ENCODE results near the gene ICA1.
"Not testable (repeated sequence)": the region's sequence is repeated elsewhere in the genome, so short reads cannot be mapped to it uniquely, and the experiment has no call there.

The ICA1 gene

DNA sequence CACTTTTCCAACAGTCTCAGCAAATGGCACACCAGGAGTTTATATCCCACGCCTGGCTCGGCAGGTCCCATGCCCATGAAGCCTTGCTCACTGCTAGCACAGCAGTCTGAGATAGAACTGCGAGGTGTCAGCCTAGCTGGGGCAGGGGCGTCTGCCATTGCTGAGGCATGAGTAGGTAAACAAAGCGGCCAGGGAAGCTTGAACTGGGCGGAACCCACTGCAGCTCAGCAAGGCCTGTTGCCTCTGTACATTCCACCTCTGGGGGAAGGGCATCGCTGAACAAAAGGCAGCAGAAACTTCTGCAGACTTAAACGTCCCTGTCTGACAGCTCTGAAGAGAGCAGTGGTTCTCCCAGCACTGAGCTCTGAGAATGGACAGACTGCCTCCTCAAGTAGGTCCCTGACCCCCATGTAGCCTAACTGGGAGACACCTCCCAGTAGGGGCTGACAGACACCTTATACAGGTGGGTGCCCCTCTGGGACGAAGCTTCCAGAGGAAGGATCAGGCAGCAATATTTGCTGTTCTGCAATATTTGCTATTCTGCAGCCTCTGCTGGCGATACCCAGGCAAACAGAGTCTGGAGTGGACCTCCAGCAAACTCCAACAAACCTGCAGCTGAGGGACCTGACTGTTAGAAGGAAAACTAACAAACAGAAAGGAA lies 22.1 kb downstream of the ICA1 start:
- H3K4me3 ChIP-seq (ENCODE audit: low read length); H3K36me3 ChIP-seq (ENCODE audit: insufficient read depth, low read depth, low read length); H3K4me1 ChIP-seq (ENCODE audit: insufficient read depth, low read length); H3K9me3 ChIP-seq (ENCODE audit: insufficient read depth, low read depth, low read length); H3K9ac ChIP-seq (ENCODE audit: low read depth, low read length); H3K27ac ChIP-seq (ENCODE audit: low read length); H3K27me3 ChIP-seq (ENCODE audit: insufficient read depth, low read length): not testable (repeated sequence)

DNA sequence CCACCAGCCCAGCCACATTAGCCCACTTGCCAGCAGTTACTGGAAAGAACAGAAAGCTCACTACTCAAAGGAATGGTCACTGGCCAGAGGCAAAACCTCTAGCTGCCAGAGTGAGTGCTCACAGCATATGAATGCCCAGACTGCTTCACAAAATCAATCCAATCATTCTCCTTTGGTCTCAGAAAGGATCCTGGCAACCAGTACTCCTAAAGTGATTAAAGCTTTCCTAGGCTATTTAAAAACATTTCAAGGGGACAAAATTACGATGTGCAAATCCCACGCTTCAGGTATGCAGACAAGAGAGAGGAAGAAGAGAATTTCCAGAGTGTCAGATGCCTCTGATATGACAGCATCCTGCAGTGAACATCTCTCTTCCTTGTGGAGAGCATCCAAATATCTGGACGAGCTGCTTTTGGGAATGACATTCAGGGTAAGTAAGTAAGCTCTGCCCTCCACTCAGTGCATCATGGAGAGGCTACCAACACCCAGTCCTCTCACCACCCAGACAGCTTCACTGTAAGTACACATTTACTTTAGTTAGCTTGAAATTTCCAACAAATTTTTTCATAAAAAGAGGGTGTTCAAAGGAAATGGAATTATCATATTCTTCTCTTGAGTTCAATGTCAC lies 25.1 kb downstream of the ICA1 start:
- no peaks in the 10 kb centered on the region for H3K9me3 ChIP-seq (ENCODE audit: insufficient read depth, low read depth, low read length)

DNA sequence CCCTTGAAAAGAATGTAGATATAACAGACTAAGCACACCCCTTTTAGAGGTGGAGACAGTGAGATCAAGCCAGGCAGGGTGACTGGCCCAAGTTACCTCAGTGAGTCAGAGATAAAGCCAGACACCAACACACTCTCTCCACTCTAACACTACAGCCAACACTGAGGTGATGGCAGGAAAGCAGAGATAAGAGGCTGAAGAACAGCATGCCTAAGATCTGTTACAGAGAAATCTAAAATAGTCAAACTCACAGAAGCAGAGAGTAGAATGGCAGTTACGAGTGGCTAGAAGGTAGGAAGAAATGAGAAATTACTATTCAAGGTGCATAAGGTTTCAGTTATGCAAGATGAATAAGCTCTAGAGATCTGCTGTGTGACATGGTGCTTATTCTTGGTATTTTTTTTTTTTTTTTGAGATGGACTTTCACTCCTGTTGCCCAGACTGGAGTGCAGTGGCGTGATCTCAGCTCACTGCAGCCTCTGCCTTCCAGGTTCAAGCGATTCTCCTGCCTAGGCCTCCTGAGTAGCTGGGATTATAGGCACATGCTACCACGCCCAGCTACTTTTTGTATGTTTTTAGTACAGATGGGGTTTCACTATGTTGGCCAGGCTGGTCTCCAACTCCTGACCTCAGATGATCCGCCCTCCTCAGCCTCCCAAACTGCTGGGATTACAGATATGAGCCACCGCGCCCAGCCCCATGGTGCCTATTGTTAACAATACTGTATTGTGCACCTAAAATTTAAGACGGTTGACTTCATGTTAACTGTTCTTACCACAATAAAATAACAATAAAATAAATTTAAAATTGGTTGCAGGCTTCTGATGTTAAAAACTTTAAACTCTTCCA lies 28.7 kb downstream of the ICA1 start:
- no peaks in the 10 kb centered on the region for H3K9me3 ChIP-seq (ENCODE audit: insufficient read depth, low read depth, low read length)

More for the DNA sequence above, 25.1 kb downstream of the ICA1 start:
- no peaks in the 10 kb centered on the region for H3K36me3 ChIP-seq (ENCODE audit: insufficient read depth, low read depth, low read length)
- H3K27ac ChIP-seq (ENCODE audit: low read length) = no peak overlapping the region
- no peaks in the 10 kb centered on the region for H3K27me3 ChIP-seq (ENCODE audit: insufficient read depth, low read length)
- no peaks in the 10 kb centered on the region for H3K4me1 ChIP-seq (ENCODE audit: insufficient read depth, low read length)
- no peak overlapping the region for H3K9ac ChIP-seq (ENCODE audit: low read depth, low read length)
- H3K4me3 ChIP-seq (ENCODE audit: low read length) = no peak overlapping the region

DNA sequence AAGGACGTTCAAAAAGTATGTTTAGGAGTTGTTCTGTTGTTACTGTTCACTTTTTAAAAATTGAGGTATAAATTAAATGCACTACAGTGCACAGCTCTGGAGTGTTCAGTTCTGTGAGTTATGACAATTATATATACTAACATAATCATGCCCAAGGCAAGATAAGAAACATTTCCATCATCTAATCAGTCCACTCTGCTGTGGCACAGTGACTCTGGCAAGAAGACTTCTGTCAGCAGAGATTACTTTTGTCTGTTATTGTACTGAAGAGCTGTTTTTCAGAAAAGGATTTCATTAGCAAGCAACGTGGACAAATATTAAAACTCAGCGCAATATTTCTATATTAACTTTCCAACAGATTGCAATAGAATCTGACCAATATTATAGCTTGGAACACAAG lies 32.0 kb downstream of the ICA1 start:
- Histone ChIP-seq H3K36me3 (ENCODE audit: insufficient read depth, low read depth, low read length) (no peaks in the 10 kb centered on the region), H3K9ac (ENCODE audit: low read depth, low read length) (no peak overlapping the region), H3K27me3 (ENCODE audit: insufficient read depth, low read length) (no peaks in the 10 kb centered on the region), H3K4me1 (ENCODE audit: insufficient read depth, low read length) (no peaks in the 10 kb centered on the region), H3K9me3 (ENCODE audit: insufficient read depth, low read depth, low read length) (no peaks in the 10 kb centered on the region), H3K4me3 (ENCODE audit: low read length) (no peak overlapping the region), H3K27ac (ENCODE audit: low read length) (no peak overlapping the region)

More for the DNA sequence above, 28.7 kb downstream of the ICA1 start:
- Histone ChIP-seq H3K4me1 (ENCODE audit: insufficient read depth, low read length) (no peaks in the 10 kb centered on the region), H3K4me3 (ENCODE audit: low read length) (no peak overlapping the region), H3K27me3 (ENCODE audit: insufficient read depth, low read length) (no peaks in the 10 kb centered on the region), H3K27ac (ENCODE audit: low read length) (no peak overlapping the region), H3K9ac (ENCODE audit: low read depth, low read length) (no peak overlapping the region), H3K36me3 (ENCODE audit: insufficient read depth, low read depth, low read length) (no peaks in the 10 kb centered on the region)

DNA sequence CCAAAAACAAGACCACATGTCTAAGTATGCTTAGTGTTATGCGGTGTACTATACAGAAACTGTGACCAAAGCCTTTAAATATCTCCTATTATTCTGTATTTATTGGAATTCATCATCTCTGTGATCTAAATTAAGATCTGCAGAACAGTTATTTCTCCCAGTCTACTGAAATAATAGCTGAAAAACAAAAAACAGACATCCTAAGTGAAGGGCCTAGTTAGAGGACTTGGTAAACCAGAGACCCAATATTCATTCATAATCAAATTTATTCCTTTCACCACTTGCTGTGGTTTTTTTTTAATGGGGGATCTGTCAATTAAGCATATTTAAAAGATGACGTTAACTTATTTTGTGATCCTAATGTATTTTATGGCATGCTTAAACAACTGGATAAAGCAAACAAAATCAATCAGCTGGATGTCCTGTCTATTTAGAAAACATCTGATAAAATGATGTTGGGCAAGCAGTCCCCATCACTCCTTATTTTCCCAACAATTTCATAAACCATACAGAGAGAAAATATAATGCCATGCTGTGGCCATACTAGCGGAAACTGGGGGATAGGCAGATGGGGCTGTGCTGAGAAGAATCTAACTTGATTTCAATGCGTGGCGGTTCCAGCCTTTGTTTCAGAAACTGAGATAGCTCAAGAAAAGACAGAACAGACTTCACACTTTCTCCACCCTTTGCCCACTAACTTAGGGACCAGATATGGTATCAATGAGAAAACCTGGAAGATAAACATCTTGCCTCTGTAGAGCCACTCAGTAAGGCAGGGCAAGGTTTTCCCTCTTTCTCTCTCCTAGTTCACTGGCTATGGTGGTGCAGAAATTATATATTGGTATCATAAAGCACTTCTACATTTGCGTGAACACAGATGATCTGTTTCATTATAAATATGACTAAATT lies 32.9 kb downstream of the ICA1 start:
- Histone ChIP-seq H3K27ac (ENCODE audit: low read length) (no peak overlapping the region), H3K4me1 (ENCODE audit: insufficient read depth, low read length) (no peaks in the 10 kb centered on the region), H3K9ac (ENCODE audit: low read depth, low read length) (no peak overlapping the region), H3K9me3 (ENCODE audit: insufficient read depth, low read depth, low read length) (no peaks in the 10 kb centered on the region), H3K27me3 (ENCODE audit: insufficient read depth, low read length) (no peaks in the 10 kb centered on the region), H3K4me3 (ENCODE audit: low read length) (no peak overlapping the region), H3K36me3 (ENCODE audit: insufficient read depth, low read depth, low read length) (no peaks in the 10 kb centered on the region)

DNA sequence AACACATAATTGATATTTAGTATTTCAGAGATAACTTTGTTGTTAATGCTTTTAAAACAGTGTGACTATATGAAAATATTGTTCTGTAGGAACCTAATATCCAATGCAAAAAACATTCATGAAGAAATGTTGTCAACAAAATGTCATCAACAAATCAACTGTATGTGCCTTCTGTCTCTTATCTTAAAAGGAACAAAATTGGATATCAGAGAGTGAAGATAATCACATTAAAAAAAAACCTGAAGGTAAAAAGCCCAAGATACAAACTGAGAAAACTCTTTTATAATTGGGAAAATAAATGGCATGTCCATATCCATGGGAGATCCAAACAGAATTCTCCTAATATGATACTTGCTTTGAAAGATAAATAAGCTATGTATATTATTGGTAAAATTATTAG lies 33.9 kb downstream of the ICA1 start:
- H3K36me3 ChIP-seq (ENCODE audit: insufficient read depth, low read depth, low read length) = no peaks in the 10 kb centered on the region
- H3K4me1 ChIP-seq (ENCODE audit: insufficient read depth, low read length) = no peaks in the 10 kb centered on the region
- no peaks in the 10 kb centered on the region for H3K9me3 ChIP-seq (ENCODE audit: insufficient read depth, low read depth, low read length)
- no peak overlapping the region for H3K9ac ChIP-seq (ENCODE audit: low read depth, low read length)
- H3K27me3 ChIP-seq (ENCODE audit: insufficient read depth, low read length) = no peaks in the 10 kb centered on the region
- H3K27ac ChIP-seq (ENCODE audit: low read length) = no peak overlapping the region
- H3K4me3 ChIP-seq (ENCODE audit: low read length) = no peak overlapping the region

DNA sequence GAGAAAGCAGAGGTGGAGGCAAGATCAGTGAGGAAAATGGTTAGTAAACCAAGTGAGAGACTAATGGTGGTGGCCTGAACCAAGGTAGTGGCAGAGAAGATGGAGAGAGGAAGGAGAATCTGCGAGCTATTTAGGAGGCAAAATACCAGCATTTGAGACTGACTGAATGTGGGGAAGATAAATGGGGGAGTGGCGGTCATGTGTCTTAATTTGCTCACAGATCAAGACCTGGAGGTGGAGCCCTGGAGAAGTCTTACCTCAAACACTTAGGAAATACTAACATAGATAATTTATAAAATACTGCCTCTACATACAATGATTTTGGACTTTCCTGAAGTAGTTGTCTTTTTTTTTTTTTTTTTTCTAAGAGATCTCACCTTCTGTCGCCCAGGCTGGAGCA lies 34.7 kb downstream of the ICA1 start:
- H3K4me1 ChIP-seq (ENCODE audit: insufficient read depth, low read length) = peaks cover 6% of the 10 kb centered on the region
- no peak overlapping the region for H3K4me3 ChIP-seq (ENCODE audit: low read length)
- no peak overlapping the region for H3K27ac ChIP-seq (ENCODE audit: low read length)

DNA sequence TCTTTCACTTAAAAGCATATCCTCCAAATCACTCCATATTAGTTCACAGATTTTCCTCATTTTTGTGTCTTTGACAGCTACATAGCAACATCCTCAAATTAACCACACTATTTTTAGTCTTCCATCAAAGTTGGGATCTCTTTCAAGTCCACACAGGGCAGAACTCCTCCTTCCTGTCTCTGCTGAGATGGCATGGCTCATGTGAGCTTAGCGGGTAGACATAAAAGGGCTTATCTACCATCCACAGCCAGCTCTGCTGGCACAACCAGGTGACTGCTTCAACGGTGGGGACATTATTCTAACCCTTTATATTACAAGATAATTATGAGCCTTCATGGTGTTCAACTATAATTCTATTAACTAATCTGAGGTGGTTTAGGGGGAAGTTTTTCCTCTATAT lies 35.5 kb downstream of the ICA1 start:
- Histone ChIP-seq H3K27me3 (ENCODE audit: insufficient read depth, low read length) (no peaks in the 10 kb centered on the region), H3K36me3 (ENCODE audit: insufficient read depth, low read depth, low read length) (no peaks in the 10 kb centered on the region), H3K4me3 (ENCODE audit: low read length) (no peak overlapping the region), H3K9me3 (ENCODE audit: insufficient read depth, low read depth, low read length) (no peaks in the 10 kb centered on the region), H3K9ac (ENCODE audit: low read depth, low read length) (no peak overlapping the region), H3K27ac (ENCODE audit: low read length) (no peak overlapping the region), H3K4me1 (ENCODE audit: insufficient read depth, low read length) (peaks cover 13% of the 10 kb centered on the region)

More for the DNA sequence above, 34.7 kb downstream of the ICA1 start:
- Histone ChIP-seq H3K9me3 (ENCODE audit: insufficient read depth, low read depth, low read length) (no peaks in the 10 kb centered on the region), H3K27me3 (ENCODE audit: insufficient read depth, low read length) (no peaks in the 10 kb centered on the region), H3K9ac (ENCODE audit: low read depth, low read length) (no peak overlapping the region), H3K36me3 (ENCODE audit: insufficient read depth, low read depth, low read length) (no peaks in the 10 kb centered on the region)

DNA sequence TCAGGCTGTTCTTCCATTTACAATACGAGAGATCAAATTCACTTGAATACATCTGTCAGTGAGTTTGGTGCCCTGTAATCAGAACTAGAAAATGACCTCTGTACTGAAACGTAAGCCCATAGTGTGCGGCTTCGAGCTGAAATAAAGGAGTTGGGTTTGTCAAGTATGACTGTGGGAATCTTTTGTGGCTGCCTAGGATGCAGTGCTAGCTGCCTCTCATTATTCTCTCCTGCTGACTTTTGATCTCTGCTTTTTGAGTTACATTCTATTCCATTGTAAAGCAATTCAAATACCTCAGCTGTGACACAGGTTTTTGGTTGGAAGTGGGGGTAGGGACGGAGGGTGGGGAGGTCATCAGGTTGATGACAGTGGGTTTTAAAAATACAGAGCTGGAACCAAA lies 40.4 kb downstream of the ICA1 start:
- Histone ChIP-seq H3K36me3 (ENCODE audit: insufficient read depth, low read depth, low read length) (no peaks in the 10 kb centered on the region), H3K27ac (ENCODE audit: low read length) (peak overlapping the region; percentile 2), H3K27me3 (ENCODE audit: insufficient read depth, low read length) (no peaks in the 10 kb centered on the region), H3K9ac (ENCODE audit: low read depth, low read length) (peak overlapping the region; percentile 57; the same call in 1 of the 2 replicates), H3K4me3 (ENCODE audit: low read length) (peak overlapping the region; percentile 43; the same call in 1 of the 2 replicates), H3K4me1 (ENCODE audit: insufficient read depth, low read length) (peaks cover 34% of the 10 kb centered on the region), H3K9me3 (ENCODE audit: insufficient read depth, low read depth, low read length) (no peaks in the 10 kb centered on the region)

DNA sequence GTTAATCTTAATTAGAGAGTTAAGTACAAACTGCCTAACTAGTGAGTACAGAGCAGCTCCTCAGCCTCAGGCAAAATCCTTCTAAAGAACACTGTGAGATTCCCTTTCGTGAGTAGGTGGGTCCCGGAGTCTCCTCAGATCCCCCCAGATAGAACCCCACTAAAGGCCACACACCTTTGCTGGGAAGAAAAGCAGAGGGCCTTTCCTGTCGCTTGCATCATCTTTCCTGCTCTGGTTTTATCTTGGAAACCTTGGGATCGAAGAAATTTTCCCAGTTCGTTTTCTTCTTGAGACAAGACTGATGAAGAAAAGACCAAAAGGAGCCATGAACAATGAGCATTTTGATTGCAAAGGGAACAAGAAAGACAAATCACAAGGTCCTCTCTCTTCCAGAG lies 40.9 kb downstream of the ICA1 start:
- Histone ChIP-seq H3K4me3 (ENCODE audit: low read length) (peak overlapping the region; percentile 43; the same call in 1 of the 2 replicates), H3K27ac (ENCODE audit: low read length) (peak overlapping the region; percentile 2), H3K36me3 (ENCODE audit: insufficient read depth, low read depth, low read length) (no peaks in the 10 kb centered on the region), H3K4me1 (ENCODE audit: insufficient read depth, low read length) (peaks cover 34% of the 10 kb centered on the region), H3K9ac (ENCODE audit: low read depth, low read length) (peak overlapping the region; percentile 57; the same call in 1 of the 2 replicates), H3K27me3 (ENCODE audit: insufficient read depth, low read length) (no peaks in the 10 kb centered on the region), H3K9me3 (ENCODE audit: insufficient read depth, low read depth, low read length) (no peaks in the 10 kb centered on the region)

Measured in iPS-20b (cell line).